GM18870 (cell line): Measurements from ENCODE around the gene NAT14.

Experiments
- ATAC-seq: cut with Tn5 transposase; IDR thresholded peaks from one replicate; pipeline ENCODE4 v1.9.1; 2021; ENCODE audit warnings: moderate library complexity; ENCODE audit not compliant: unreplicated experiment

The NAT14 gene

GRCh38 chr19:55467236-55468053, 17.5 kb upstream of the NAT14 start:
- ATAC-seq = no peak

GRCh38 chr19:55468054-55468393, 17.0 kb upstream of the NAT14 start:
- no peak for ATAC-seq

- no peak for ATAC-seq
Measured at GRCh38 chr19:55471266-55471665, 13.7 kb upstream of the NAT14 start.

GRCh38 chr19:55472463-55472862, 12.5 kb upstream of the NAT14 start:
- no peak for ATAC-seq

- ATAC-seq = no peak
Measured at GRCh38 chr19:55473225-55474012, 11.6 kb upstream of the NAT14 start.

DNA sequence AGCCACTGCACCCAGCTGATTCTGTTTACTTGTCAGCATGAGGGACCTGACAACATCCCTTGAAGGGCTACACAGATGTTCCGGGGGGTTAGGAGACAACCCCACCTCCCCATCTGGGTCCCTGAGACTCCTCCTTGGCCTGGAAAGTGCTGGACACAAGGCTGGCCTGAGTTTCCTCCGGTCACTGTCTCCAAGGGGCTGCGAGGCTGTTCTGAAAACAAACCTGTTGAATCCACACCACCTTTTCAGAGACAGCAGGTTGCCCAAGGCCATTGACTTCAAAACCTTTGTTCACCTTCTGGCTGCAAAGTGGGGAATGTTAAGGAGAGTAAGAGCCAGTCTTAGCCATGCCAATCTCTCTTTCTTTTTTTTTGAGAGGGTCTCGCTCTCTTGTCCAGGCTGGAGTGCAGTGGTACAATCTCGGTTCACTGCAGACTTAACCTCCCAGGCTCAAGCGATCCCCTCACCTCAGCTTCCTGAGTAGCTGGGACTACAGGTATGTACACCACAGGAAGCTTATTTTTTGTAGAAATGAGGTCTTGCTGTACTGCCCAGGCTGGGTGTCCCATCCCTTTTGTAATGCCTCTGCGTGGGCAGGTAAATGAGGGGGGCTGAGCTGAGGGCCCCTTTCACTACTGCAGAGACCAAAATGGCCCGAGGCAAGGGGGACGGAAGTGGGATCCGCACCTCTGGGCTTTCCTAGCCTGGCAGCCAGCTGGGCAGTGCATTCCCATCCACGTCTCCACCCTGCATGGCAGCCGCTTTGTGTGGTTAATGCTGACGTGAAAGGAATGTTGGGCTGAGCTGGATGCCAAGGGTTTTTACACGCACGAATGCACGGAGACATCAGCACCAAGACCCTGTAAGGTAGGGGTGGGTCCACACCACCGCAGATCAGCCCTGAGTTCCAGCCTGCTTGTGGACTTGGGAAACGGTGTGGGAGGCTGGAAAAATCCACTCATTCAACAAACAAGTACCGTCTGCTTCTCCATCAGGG, 10.4 kb upstream of the NAT14 start:
- no peak for ATAC-seq

- peak; percentile 77 for ATAC-seq
Measured at GRCh38 chr19:55476100-55476775, 8.8 kb upstream of the NAT14 start, which contains the start of gene ZNF628. Gene ZNF628, plus strand, starts transcription at chr19:55476617. Its CDS starts 3,294 bp downstream, at chr19:55479911.

DNA sequence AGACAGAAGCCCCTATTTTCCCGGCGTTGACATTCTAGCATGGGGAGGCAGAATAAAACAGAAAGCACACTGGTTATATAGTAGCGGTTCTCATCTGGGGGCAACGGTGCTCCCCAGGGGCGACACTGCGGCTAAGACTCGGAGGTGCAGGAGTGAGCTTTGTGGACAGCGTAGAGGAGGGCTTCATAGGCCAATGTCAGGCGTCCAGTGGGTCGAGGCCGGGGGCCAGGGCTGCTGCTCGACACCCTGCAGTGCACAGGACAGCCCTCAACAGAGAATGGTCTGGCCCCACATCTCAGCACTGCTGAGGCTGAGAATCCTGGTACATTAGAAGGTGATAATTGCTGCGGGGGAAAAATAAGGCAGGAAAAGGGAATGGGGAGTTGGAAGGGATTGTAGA, 7.1 kb upstream of the NAT14 start:
- no peak for ATAC-seq

- no peak for ATAC-seq
Measured at GRCh38 chr19:55478364-55478763, 6.6 kb upstream of the NAT14 start.

DNA sequence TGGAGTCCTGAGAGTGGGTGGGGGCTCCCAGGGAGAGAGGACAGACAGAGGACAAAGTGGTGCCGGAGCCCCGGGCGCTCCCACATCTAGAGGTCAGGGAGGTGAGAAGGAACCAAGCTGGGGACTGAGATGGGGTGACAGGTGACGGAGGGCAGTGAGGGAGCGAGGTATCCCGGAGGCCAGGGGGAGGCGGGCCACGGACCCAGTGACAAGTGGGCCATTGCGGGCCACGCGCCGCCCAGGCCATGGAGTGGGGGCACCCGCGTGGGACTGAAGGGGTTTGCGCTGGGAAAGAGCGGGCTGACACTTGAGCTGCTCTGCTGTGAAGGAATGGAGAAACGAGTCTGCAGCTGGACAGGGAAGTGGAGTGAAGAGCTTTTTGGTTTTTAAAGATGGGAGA, 5.9 kb upstream of the NAT14 start:
- no peak for ATAC-seq

DNA sequence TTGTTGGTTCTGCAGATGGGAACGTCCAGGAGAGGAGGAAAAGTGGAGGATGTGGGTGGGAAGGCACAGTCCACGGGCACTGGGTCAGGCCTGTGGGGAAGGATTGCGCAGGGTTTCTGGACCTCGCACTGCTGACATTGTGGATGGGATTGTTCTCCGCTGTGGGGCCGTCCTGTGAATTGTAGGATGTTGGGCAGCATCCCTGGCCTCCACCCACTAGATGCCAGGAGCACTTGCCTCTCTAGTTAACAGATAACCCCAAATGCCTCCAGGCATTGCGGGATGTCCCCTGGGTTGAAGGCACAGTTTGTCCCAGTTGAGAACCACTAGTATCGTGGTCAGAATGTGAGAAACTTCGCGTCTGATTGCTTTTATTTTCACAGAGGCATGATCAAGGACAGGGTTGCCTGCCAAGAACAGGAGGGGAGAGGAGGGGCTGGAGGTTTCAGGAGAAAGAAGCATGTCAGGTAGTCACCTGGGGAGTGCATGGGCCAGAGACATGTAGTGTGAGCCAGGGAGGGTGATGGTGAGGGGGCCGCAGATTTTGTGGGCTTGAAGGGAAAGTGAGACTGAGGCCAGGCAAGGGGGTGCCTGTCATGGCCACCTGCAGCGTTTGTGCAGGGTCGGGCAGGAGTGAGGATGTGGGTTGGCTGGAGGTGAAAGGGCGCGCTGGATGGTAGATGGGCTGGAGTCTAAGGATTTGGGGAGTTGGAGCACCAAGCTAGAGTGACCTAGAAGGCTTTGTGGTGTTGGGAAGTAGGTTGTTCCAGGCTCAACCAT, 5.3 kb upstream of the NAT14 start:
- ATAC-seq = no peak

DNA sequence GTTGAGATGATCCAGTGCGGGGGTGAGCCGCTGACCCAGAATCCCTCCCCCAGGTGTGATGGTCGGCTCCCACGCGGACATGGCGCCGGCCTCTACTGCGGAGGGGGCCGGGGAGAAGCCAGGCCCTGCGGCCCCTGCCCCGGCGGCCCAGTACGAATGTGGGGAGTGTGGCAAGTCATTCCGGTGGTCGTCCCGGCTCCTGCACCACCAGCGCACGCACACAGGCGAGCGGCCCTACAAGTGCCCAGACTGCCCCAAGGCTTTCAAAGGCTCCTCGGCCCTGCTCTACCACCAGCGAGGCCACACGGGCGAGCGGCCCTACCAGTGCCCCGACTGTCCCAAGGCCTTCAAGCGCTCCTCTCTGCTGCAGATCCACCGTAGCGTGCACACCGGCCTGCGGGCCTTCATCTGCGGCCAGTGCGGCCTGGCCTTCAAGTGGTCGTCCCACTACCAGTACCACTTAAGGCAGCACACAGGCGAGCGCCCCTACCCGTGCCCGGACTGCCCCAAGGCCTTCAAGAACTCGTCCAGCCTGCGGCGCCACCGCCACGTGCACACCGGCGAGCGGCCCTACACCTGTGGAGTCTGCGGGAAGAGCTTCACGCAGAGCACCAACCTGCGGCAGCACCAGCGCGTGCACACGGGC, 3.7 kb upstream of the NAT14 start:
- no peak for ATAC-seq

- ATAC-seq = no peak
Measured at GRCh38 chr19:55481794-55482155, 3.2 kb upstream of the NAT14 start.

- ATAC-seq = no peak
Measured at GRCh38 chr19:55482156-55482961, 2.6 kb upstream of the NAT14 start.

GRCh38 chr19:55482967-55483705, 1.9 kb upstream of the NAT14 start:
- no peak for ATAC-seq

DNA sequence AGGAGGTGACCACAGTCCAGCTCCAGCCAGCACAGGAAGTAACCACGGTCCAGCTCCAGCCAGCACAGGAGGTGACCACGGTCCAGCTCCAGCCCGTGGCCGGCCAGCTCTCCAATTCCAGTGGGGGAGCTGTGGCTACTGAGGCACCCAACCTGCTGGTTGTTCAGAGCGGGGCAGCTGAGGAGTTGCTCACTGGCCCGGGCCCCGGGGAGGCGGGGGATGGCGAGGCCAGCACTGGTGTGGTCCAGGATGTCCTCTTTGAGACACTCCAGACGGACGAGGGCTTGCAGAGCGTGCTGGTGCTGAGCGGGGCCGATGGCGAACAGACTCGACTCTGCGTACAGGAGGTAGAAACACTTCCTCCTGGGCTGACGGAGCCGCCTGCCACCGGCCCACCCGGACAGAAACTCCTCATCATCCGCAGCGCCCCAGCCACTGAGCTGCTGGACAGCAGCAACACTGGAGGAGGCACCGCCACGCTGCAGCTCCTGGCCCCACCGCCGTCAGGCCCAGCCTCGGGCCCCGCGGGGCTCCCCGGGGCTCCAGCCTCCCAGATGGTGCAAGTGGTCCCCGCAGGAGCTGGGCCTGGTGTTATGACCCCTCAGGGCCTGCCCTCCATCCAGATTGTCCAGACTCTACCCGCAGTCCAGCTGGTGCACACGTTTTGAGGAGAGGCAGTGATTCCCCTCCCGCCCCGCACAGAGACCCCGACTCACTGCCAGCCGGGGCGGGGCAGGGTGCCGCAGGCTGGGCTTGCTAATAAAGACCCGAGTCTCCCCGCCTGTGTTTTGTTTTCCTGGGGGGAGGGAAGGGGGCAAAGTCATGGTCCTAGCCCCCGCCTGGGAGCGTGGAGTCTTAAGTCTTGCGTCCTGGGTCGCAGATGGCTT, 1.0 kb upstream of the NAT14 start:
- ATAC-seq = no peak
